GM10847 (cell line): ENCODE data around the gene CIT.

ENCODE experiments used
- POLR2A ChIP-seq: IDR thresholded peaks from 2 replicates; pipeline ENCODE4 v1.6.1; 2011; ENCODE audit not compliant: insufficient read length; ENCODE audit errors: extremely low read depth

The CIT gene

GRCh38 chr12:119704065-119704747 is 172.9 kb downstream of the CIT start:
- no peak for TF ChIP-seq POLR2A

- TF ChIP-seq POLR2A = no peak
These were observed 177.0 kb downstream of the CIT start for GRCh38 chr12:119700078-119700477.

- TF ChIP-seq POLR2A = no peak
These were observed 177.8 kb downstream of the CIT start for GRCh38 chr12:119699199-119699760.

GRCh38 chr12:119696943-119697342 is 180.2 kb downstream of the CIT start:
- TF ChIP-seq POLR2A = no peak

GRCh38 chr12:119695034-119695433 is 182.1 kb downstream of the CIT start:
- no peak for TF ChIP-seq POLR2A

GRCh38 chr12:119694111-119694510 is 183.0 kb downstream of the CIT start:
- TF ChIP-seq POLR2A = no peak

- TF ChIP-seq POLR2A = no peak
These were observed 183.6 kb downstream of the CIT start for GRCh38 chr12:119693511-119693910.

GRCh38 chr12:119692997-119693396 is 184.1 kb downstream of the CIT start:
- TF ChIP-seq POLR2A = no peak

GRCh38 chr12:119692410-119692809 is 184.7 kb downstream of the CIT start:
- TF ChIP-seq POLR2A = no peak

GRCh38 chr12:119691202-119691810 is 185.8 kb downstream of the CIT start:
- TF ChIP-seq POLR2A = no peak

GRCh38 chr12:119689935-119690500 is 187.1 kb downstream of the CIT start:
- no peak for TF ChIP-seq POLR2A

GRCh38 chr12:119687879-119688278 is 189.2 kb downstream of the CIT start:
- no peak for TF ChIP-seq POLR2A

GRCh38 chr12:119687406-119687805 is 189.7 kb downstream of the CIT start:
- TF ChIP-seq POLR2A = no peak

GRCh38 chr12:119686776-119687175 is 190.3 kb downstream of the CIT start:
- TF ChIP-seq POLR2A = no peak

GRCh38 chr12:119686355-119686754 is 190.8 kb downstream of the CIT start:
- TF ChIP-seq POLR2A = no peak

GRCh38 chr12:119685375-119685774 is 191.7 kb downstream of the CIT start:
- no peak for TF ChIP-seq POLR2A
